Astrocyte (in vitro differentiated cells and primary cell): ENCODE measurements around the gene GHRL. TPM values are rescaled to one million over a fixed set of nuclear protein-coding genes. Genes with fewer than 3 reads are reported as not detected.

ENCODE experiments used
- DNase-seq: peaks from one replicate; pipeline ENCODE4 v3.0.0-alpha.2; 2010; ENCODE audit warnings: low read depth
- FAIRE-seq: peaks from 2 replicates; lab custom pipeline; 2011; peaks lifted over from hg19 to GRCh38; lab: Jason Lieb, UNC
- H2AFZ ChIP-seq: 2 replicates; pipeline ENCODE4 v1.6.0; 2012; ENCODE audit warnings: low read depth, low read length, inconsistent platforms
- H3K27ac ChIP-seq: 2 replicates; pipeline ENCODE4 v1.5.1; 2011; ENCODE audit warnings: low read depth, low read length, inconsistent platforms
- H3K27me3 ChIP-seq: 2 replicates; pipeline ENCODE4 v1.6.0; 2011; ENCODE audit warnings: low read length, inconsistent platforms; ENCODE audit not compliant: insufficient read depth
- H3K36me3 ChIP-seq: 2 replicates; pipeline ENCODE4 v1.5.1; 2011; ENCODE audit warnings: low read length, inconsistent platforms; ENCODE audit not compliant: insufficient read depth
- H3K4me1 ChIP-seq: 2 replicates; pipeline ENCODE4 v1.5.1; 2011; ENCODE audit warnings: low read length, inconsistent platforms; ENCODE audit not compliant: insufficient read depth
- H3K4me2 ChIP-seq: 2 replicates; pipeline ENCODE4 v1.6.0; 2012; ENCODE audit warnings: low read length, inconsistent platforms
- H3K4me3 ChIP-seq: 2 replicates; pipeline ENCODE4 v1.5.1; 2011; ENCODE audit warnings: low read depth, mild to moderate bottlenecking, low read length, inconsistent platforms; ENCODE audit not compliant: insufficient read depth
- H3K79me2 ChIP-seq: 2 replicates; pipeline ENCODE4 v1.6.0; 2012; ENCODE audit warnings: mild to moderate bottlenecking, low read length, inconsistent platforms; ENCODE audit not compliant: insufficient read depth
- H3K9ac ChIP-seq: 2 replicates; pipeline ENCODE4 v1.6.0; 2012; ENCODE audit warnings: mild to moderate bottlenecking, low read length, inconsistent platforms
- H3K9me3 ChIP-seq: 2 replicates; pipeline ENCODE4 v1.5.1; 2012; ENCODE audit warnings: low read depth, mild to moderate bottlenecking, low read length, inconsistent platforms; ENCODE audit not compliant: insufficient read depth
- H4K20me1 ChIP-seq: 2 replicates; pipeline ENCODE4 v1.6.0; 2012; ENCODE audit warnings: low read length, inconsistent platforms; ENCODE audit not compliant: insufficient read depth
- H3K27ac Mint-ChIP-seq: one replicate; pipeline ENCODE4 v1.8.0; 2021; ENCODE audit warnings: mild to moderate bottlenecking, mixed read lengths; ENCODE audit not compliant: unreplicated experiment
- H3K27me3 Mint-ChIP-seq: one replicate; pipeline ENCODE4 v1.8.0; 2021; ENCODE audit warnings: low read depth, mixed read lengths; ENCODE audit not compliant: unreplicated experiment
- H3K36me3 Mint-ChIP-seq: one replicate; pipeline ENCODE4 v1.8.0; 2021; ENCODE audit warnings: low read depth, mixed read lengths; ENCODE audit not compliant: unreplicated experiment
- H3K4me1 Mint-ChIP-seq: one replicate; pipeline ENCODE4 v1.8.0; 2021; ENCODE audit warnings: low read depth, mixed read lengths; ENCODE audit not compliant: unreplicated experiment
- H3K4me3 Mint-ChIP-seq: one replicate; pipeline ENCODE4 v1.8.0; 2021; ENCODE audit warnings: mild to moderate bottlenecking, moderate library complexity, mixed read lengths; ENCODE audit not compliant: unreplicated experiment
- H3K9me3 Mint-ChIP-seq: one replicate; pipeline ENCODE4 v1.8.0; 2021; ENCODE audit warnings: mild to moderate bottlenecking, mixed read lengths; ENCODE audit not compliant: unreplicated experiment
- EZH2 ChIP-seq: IDR thresholded peaks from 2 replicates; pipeline ENCODE4 v1.6.1; 2012; ENCODE audit warnings: mild to moderate bottlenecking, low read length, inconsistent platforms; ENCODE audit not compliant: insufficient read depth
- total RNA-seq: library from RNA; stranded (reverse); gene quantifications from 2 replicates; pipeline ENCODE4 v1.2.1, GENCODE V29; 2021
- TF ChIP-seq, protein P1 (sequence below): IDR thresholded peaks from 2 replicates; pipeline ENCODE4 v1.5.1; 2011; ENCODE audit warnings: low read depth, mild to moderate bottlenecking, inconsistent platforms, low read length, moderate library complexity; ENCODE audit not compliant: insufficient read depth

The GHRL gene
- total RNA-seq, 1 donor from 2014 or later, result not detected

DNA sequence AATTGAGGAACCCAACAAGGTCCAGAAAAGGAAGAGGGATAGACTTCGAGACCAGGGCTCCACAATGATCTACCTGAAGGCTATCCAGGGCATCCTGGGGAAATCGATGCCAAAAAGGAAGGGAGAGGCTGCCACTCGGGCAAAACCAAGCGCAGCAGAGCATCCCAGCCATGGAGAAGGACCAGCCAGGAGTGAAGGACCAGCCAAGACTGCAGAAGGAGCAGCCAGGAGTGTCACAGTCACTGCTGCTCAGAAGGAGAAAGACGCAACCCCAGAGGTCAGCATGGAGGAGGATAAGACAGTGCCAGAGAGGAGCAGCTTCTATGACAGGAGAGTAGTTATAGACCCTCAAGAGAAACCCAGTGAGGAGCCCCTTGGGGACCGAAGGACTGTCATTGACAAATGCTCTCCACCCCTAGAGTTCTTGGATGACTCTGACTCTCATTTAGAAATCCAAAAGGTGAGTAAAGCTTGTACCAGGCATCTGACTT lies 32.5 kb downstream of the GHRL start:
- no peak overlapping the region for H3K4me3 ChIP-seq
- H3K36me3 Mint-ChIP-seq, result peaks cover 25% of the 10 kb centered on the region
- TF ChIP-seq, protein P1, sequence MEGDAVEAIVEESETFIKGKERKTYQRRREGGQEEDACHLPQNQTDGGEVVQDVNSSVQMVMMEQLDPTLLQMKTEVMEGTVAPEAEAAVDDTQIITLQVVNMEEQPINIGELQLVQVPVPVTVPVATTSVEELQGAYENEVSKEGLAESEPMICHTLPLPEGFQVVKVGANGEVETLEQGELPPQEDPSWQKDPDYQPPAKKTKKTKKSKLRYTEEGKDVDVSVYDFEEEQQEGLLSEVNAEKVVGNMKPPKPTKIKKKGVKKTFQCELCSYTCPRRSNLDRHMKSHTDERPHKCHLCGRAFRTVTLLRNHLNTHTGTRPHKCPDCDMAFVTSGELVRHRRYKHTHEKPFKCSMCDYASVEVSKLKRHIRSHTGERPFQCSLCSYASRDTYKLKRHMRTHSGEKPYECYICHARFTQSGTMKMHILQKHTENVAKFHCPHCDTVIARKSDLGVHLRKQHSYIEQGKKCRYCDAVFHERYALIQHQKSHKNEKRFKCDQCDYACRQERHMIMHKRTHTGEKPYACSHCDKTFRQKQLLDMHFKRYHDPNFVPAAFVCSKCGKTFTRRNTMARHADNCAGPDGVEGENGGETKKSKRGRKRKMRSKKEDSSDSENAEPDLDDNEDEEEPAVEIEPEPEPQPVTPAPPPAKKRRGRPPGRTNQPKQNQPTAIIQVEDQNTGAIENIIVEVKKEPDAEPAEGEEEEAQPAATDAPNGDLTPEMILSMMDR, result no peak
- no peak for TF ChIP-seq EZH2

DNA sequence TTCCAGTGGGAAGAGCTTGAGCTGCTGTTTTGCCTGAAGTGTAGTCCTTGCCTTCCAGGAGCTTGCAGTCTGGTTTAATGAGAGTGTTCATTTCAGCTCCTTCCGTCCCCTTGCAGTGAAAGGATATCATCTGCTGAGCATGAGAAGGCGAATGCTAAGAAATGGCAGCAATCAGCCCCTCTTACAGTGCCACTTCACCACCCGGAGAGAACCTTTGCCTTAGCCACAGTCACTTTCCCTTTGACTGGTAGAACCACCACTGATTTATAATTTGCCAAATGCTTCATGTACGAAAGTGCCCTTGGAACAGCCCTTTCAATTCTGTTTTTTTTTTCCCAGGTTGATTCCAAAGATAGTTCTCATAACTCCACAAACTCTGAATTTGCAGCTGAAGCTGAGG lies 32.9 kb downstream of the GHRL start:
- Histone ChIP-seq H3K27ac (no peak overlapping the region), H2AFZ (no peak overlapping the region), H3K9me3 (no peaks in the 10 kb centered on the region), H3K36me3 (peaks cover 15% of the 10 kb centered on the region), H3K9ac (no peak overlapping the region), H3K4me3 (no peak overlapping the region), H3K79me2 (peaks cover 77% of the 10 kb centered on the region), H4K20me1 (peaks cover 68% of the 10 kb centered on the region), H3K4me2 (no peak overlapping the region), H3K27me3 (no peaks in the 10 kb centered on the region), H3K4me1 (no peaks in the 10 kb centered on the region)
- no peaks in the 10 kb centered on the region for H3K27me3 Mint-ChIP-seq
- TF ChIP-seq, protein P1, result no peak
- TF ChIP-seq EZH2, result no peak
- FAIRE-seq (no peak), DNase-seq (no peak)
- no peak overlapping the region for H3K4me3 Mint-ChIP-seq
- no peak overlapping the region for H3K27ac Mint-ChIP-seq
- H3K4me1 Mint-ChIP-seq, result peaks cover 12% of the 10 kb centered on the region
- peaks cover 25% of the 10 kb centered on the region for H3K36me3 Mint-ChIP-seq
- H3K9me3 Mint-ChIP-seq, result no peaks in the 10 kb centered on the region

More for the DNA sequence above, 32.5 kb downstream of the GHRL start:
- H3K36me3 ChIP-seq, result peaks cover 15% of the 10 kb centered on the region
- no peaks in the 10 kb centered on the region for H3K27me3 Mint-ChIP-seq
- no peak overlapping the region for H3K27ac ChIP-seq
- no peak overlapping the region for H3K27ac Mint-ChIP-seq
- H3K4me1 ChIP-seq, result no peaks in the 10 kb centered on the region
- H3K4me3 Mint-ChIP-seq, result no peak overlapping the region
- no peak overlapping the region for H3K9ac ChIP-seq
- no peak overlapping the region for H3K4me2 ChIP-seq
- peaks cover 74% of the 10 kb centered on the region for H3K79me2 ChIP-seq
- H3K4me1 Mint-ChIP-seq, result peaks cover 12% of the 10 kb centered on the region
- FAIRE-seq (no peak), DNase-seq (no peak)
- H4K20me1 ChIP-seq, result peaks cover 65% of the 10 kb centered on the region
- no peaks in the 10 kb centered on the region for H3K9me3 ChIP-seq
- H3K27me3 ChIP-seq, result no peaks in the 10 kb centered on the region
- no peaks in the 10 kb centered on the region for H3K9me3 Mint-ChIP-seq
- no peak overlapping the region for H2AFZ ChIP-seq

GRCh38 chr3:10259036-10259435 lies 33.7 kb downstream of the GHRL start:
- no peak overlapping the region for H3K4me3 Mint-ChIP-seq
- Histone ChIP-seq H3K4me2 (no peak overlapping the region), H3K4me3 (no peak overlapping the region), H2AFZ (no peak overlapping the region), H3K27me3 (no peaks in the 10 kb centered on the region), H3K27ac (no peak overlapping the region), H3K4me1 (no peaks in the 10 kb centered on the region), H3K79me2 (peaks cover 77% of the 10 kb centered on the region), H4K20me1 (peaks cover 66% of the 10 kb centered on the region), H3K9ac (no peak overlapping the region), H3K9me3 (no peaks in the 10 kb centered on the region), H3K36me3 (peaks cover 15% of the 10 kb centered on the region)
- H3K27me3 Mint-ChIP-seq, result no peaks in the 10 kb centered on the region
- peaks cover 10% of the 10 kb centered on the region for H3K4me1 Mint-ChIP-seq
- no peaks in the 10 kb centered on the region for H3K9me3 Mint-ChIP-seq
- H3K27ac Mint-ChIP-seq, result no peak overlapping the region
- FAIRE-seq (no peak), DNase-seq (no peak)
- H3K36me3 Mint-ChIP-seq, result peaks cover 32% of the 10 kb centered on the region
- TF ChIP-seq EZH2, result no peak
- TF ChIP-seq, protein P1, result no peak
